WTC11 (cell line): ENCODE data around the gene SCIMP. TPM values are rescaled to one million over a fixed set of nuclear protein-coding genes. Genes with fewer than 3 reads are reported as not detected.
"Not testable (repeated sequence)": the region's sequence is repeated elsewhere in the genome, so short reads cannot be mapped to it uniquely, and the experiment has no call there.

Experiments used
- ATAC-seq: fragments of 200-7000 bp; cut with Tn5 transposase; 2 replicates; pipeline ENCODE4 v1.10.0; 2021; ENCODE audit warnings: mild to moderate bottlenecking, moderate library complexity
- CTCF ChIA-PET: fragments of 300-600 bp; sonication (Branson Sonifier 250); formaldehyde crosslinking; loops from one replicate; lab custom pipeline; 2021; ENCODE audit warnings: antibody characterized with exemption; lab: Charles Lee
- POLR2A ChIA-PET: fragments of 350-600 bp; sonication (Branson Sonifier 250); formaldehyde crosslinking; loops from one replicate; lab custom pipeline; 2021; ENCODE audit warnings: antibody characterized with exemption; lab: Charles Lee
- DNase-seq: peaks from one replicate; pipeline ENCODE4 v3.0.0; 2021; ENCODE audit warnings: low spot score
- H3K27ac Mint-ChIP-seq: 2 replicates; pipeline ENCODE4 v1.8.0; 2021; ENCODE audit warnings: mixed read lengths
- H3K27me3 Mint-ChIP-seq: 2 replicates; pipeline ENCODE4 v1.8.0; 2021; ENCODE audit warnings: low read depth, mild to moderate bottlenecking, moderate library complexity, mixed read lengths
- H3K36me3 Mint-ChIP-seq: 2 replicates; pipeline ENCODE4 v1.8.0; 2021; ENCODE audit warnings: mixed read lengths
- H3K4me1 Mint-ChIP-seq: 2 replicates; pipeline ENCODE4 v1.8.0; 2022; ENCODE audit warnings: mixed read lengths
- H3K4me3 Mint-ChIP-seq: 2 replicates; pipeline ENCODE4 v1.8.0; 2021; ENCODE audit warnings: mild to moderate bottlenecking, moderate library complexity, mixed read lengths
- H3K9me3 Mint-ChIP-seq: 2 replicates; pipeline ENCODE4 v1.8.0; 2021; ENCODE audit warnings: mixed read lengths
- IRF2 ChIP-seq: sonication (generic); formaldehyde crosslinking; IDR thresholded peaks from 2 replicates; pipeline ENCODE4 v1.8.0; 2022; ENCODE audit warnings: low read depth, missing genetic modification reagents, borderline replicate concordance
- RORB ChIP-seq: fragments of 250-450 bp; sonication (Bioruptor Pico); IDR thresholded peaks from 2 replicates; pipeline ENCODE4 v1.9.0; 2021; ENCODE audit warnings: mild to moderate bottlenecking
- TCF7 ChIP-seq: sonication (generic); formaldehyde crosslinking; IDR thresholded peaks from 2 replicates; pipeline ENCODE4 v1.8.0; 2022; ENCODE audit warnings: mild to moderate bottlenecking, low read depth, missing genetic modification reagents, moderate library complexity
- TEAD1 ChIP-seq: sonication (generic); formaldehyde crosslinking; IDR thresholded peaks from 2 replicates; pipeline ENCODE4 v1.8.0; 2022; ENCODE audit warnings: mild to moderate bottlenecking, missing genetic modification reagents
- ZNF263 ChIP-seq: sonication (generic); formaldehyde crosslinking; IDR thresholded peaks from 2 replicates; pipeline ENCODE4 v1.8.1; 2022; ENCODE audit warnings: low read depth, mild to moderate bottlenecking, moderate library complexity, missing genetic modification reagents
- total RNA-seq: library from RNA; stranded (reverse); gene quantifications from 3 replicates; pipeline ENCODE4 v1.2.3, GENCODE V29; 2021
- TF ChIP-seq, protein P1 (sequence below): sonication (generic); formaldehyde crosslinking; IDR thresholded peaks from 2 replicates; pipeline ENCODE4 v1.8.1; 2022; ENCODE audit warnings: mild to moderate bottlenecking, missing genetic modification reagents, moderate library complexity, borderline replicate concordance
- TF ChIP-seq, protein P2 (sequence below): fragments of 250-450 bp; sonication (Bioruptor Pico); IDR thresholded peaks from 2 replicates; pipeline ENCODE4 v1.9.0; 2021; ENCODE audit warnings: mild to moderate bottlenecking, borderline replicate concordance
- TF ChIP-seq, protein P3 (sequence below): sonication (generic); formaldehyde crosslinking; IDR thresholded peaks from 2 replicates; pipeline ENCODE4 v1.8.0; 2023; ENCODE audit warnings: missing genetic modification reagents

Gene SCIMP
- total RNA-seq, 1 experiment from 2014 or later = not detected

DNA sequence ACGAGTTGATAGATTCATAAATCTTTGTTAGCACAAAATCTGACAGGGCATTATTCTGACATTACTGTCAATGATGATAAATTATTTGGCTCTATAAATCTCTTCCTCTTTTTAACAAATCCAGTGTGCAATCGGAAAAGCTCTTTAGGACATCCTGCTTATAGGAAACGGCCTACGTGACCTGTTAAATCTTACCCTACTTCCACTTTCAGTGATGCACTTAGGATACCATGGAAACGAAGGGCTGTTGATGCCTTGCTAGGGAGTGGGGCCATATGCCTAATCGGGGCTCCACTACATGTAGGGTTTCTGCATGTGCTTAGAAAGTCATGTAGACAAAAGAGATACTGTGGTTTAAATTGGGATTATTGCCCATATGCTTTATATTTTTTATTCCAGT is 70.2 kb downstream of the SCIMP start (continued):
- TF ChIP-seq, protein P1, sequence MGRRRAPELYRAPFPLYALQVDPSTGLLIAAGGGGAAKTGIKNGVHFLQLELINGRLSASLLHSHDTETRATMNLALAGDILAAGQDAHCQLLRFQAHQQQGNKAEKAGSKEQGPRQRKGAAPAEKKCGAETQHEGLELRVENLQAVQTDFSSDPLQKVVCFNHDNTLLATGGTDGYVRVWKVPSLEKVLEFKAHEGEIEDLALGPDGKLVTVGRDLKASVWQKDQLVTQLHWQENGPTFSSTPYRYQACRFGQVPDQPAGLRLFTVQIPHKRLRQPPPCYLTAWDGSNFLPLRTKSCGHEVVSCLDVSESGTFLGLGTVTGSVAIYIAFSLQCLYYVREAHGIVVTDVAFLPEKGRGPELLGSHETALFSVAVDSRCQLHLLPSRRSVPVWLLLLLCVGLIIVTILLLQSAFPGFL = no peak
- TF ChIP-seq, protein P2, sequence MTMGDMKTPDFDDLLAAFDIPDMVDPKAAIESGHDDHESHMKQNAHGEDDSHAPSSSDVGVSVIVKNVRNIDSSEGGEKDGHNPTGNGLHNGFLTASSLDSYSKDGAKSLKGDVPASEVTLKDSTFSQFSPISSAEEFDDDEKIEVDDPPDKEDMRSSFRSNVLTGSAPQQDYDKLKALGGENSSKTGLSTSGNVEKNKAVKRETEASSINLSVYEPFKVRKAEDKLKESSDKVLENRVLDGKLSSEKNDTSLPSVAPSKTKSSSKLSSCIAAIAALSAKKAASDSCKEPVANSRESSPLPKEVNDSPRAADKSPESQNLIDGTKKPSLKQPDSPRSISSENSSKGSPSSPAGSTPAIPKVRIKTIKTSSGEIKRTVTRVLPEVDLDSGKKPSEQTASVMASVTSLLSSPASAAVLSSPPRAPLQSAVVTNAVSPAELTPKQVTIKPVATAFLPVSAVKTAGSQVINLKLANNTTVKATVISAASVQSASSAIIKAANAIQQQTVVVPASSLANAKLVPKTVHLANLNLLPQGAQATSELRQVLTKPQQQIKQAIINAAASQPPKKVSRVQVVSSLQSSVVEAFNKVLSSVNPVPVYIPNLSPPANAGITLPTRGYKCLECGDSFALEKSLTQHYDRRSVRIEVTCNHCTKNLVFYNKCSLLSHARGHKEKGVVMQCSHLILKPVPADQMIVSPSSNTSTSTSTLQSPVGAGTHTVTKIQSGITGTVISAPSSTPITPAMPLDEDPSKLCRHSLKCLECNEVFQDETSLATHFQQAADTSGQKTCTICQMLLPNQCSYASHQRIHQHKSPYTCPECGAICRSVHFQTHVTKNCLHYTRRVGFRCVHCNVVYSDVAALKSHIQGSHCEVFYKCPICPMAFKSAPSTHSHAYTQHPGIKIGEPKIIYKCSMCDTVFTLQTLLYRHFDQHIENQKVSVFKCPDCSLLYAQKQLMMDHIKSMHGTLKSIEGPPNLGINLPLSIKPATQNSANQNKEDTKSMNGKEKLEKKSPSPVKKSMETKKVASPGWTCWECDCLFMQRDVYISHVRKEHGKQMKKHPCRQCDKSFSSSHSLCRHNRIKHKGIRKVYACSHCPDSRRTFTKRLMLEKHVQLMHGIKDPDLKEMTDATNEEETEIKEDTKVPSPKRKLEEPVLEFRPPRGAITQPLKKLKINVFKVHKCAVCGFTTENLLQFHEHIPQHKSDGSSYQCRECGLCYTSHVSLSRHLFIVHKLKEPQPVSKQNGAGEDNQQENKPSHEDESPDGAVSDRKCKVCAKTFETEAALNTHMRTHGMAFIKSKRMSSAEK (CRISPR knock-in tag) = no peak
- TF ChIP-seq, protein P3, sequence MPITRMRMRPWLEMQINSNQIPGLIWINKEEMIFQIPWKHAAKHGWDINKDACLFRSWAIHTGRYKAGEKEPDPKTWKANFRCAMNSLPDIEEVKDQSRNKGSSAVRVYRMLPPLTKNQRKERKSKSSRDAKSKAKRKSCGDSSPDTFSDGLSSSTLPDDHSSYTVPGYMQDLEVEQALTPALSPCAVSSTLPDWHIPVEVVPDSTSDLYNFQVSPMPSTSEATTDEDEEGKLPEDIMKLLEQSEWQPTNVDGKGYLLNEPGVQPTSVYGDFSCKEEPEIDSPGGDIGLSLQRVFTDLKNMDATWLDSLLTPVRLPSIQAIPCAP (CRISPR knock-in tag) = no peak
- TF ChIP-seq IRF2 (no peak), ZNF263 (CRISPR knock-in tag) (no peak), TEAD1 (CRISPR knock-in tag) (no peak), RORB (CRISPR knock-in tag) (no peak), TCF7 (no peak)
- TF ChIP-seq, all 79 proteins: peak for 0

DNA sequence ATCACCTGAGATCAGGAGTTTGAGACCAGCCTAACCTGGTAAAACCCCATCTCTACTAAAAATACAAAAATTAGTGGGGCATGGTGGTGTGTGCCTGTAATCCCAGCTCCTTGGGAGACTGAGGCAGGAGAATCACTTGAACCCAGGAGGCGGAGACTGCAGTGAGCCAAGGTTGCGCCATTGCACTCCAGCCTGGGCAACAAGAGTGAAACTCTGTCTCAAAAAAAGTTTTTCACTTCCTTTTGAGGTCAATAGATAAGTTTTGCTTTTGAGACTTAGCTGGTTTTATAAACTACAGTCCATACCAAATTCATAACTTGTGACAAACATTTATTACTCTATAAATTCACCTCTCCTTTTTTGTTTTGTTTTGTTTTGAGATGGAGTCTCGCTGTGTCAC is 72.9 kb downstream of the SCIMP start:
- POLR2A ChIA-PET, H3K36me3 Mint-ChIP-seq, ATAC-seq, H3K27ac Mint-ChIP-seq, DNase-seq, H3K9me3 Mint-ChIP-seq, H3K4me3 Mint-ChIP-seq, CTCF ChIA-PET: not testable (repeated sequence)
- H3K4me1 Mint-ChIP-seq = peaks cover 11% of the 10 kb centered on the region
- H3K27me3 Mint-ChIP-seq = peaks cover 24% of the 10 kb centered on the region

DNA sequence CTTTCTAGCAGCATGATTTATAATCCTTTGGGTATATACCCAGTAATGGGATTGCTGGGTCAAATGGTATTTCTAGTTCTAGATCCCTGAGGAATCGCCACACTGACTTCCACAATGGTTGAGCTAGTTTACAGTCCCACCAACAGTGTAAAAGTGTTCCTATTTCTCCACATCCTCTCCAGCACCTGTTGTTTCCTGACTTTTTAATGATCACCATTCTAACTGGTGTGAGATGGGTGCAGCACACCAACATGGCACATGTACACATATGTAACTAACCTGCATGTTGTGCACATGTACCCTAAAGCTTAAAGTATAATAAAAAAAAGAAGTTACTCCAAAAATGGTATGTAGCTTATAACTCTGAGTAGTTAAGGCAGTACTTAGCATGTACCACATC is 74.0 kb downstream of the SCIMP start:
- CTCF ChIA-PET, H3K27ac Mint-ChIP-seq, POLR2A ChIA-PET, ATAC-seq, H3K9me3 Mint-ChIP-seq, H3K4me3 Mint-ChIP-seq, H3K36me3 Mint-ChIP-seq, DNase-seq: not testable (repeated sequence)
- Mint-ChIP-seq H3K27me3 (peaks cover 24% of the 10 kb centered on the region), H3K4me1 (peaks cover 11% of the 10 kb centered on the region)

Other genes starting within 250 kb of the SCIMP start
- gene CAMTA2, start 247.2 kb downstream of the SCIMP start, total RNA-seq = 9.2 to 14.2 TPM (median 12.3 TPM) in 3 replicates
- 0.61 to 1.1 TPM (median 1.1 TPM) in 3 replicates for gene INCA1, start 237.3 kb downstream of the SCIMP start, total RNA-seq
- 112 to 130 TPM (median 115 TPM) in 3 replicates for gene KIF1C, start 236.9 kb downstream of the SCIMP start, total RNA-seq
- gene SLC52A1, start 199.4 kb downstream of the SCIMP start, total RNA-seq = 0.78 to 1.1 TPM (median 0.99 TPM) in 3 replicates
- gene ZFP3, start 156.4 kb downstream of the SCIMP start, total RNA-seq = 0.39 to 0.71 TPM (median 0.66 TPM) in 3 replicates
- gene ZNF232, start 123.0 kb downstream of the SCIMP start, total RNA-seq = 19.2 to 23.1 TPM (median 21.7 TPM) in 3 replicates
- 0.20 to 0.25 TPM (median 0.23 TPM) in 3 replicates for gene USP6, start 118.8 kb downstream of the SCIMP start, total RNA-seq
- gene ZNF594, start 43.0 kb downstream of the SCIMP start, total RNA-seq = 9.5 to 11.6 TPM (median 10.1 TPM) in 3 replicates
- 37.7 to 42.0 TPM (median 40.9 TPM) in 3 replicates for gene RABEP1, start 47.4 kb upstream of the SCIMP start, total RNA-seq
- gene NUP88, start 184.8 kb upstream of the SCIMP start, total RNA-seq = 63.0 to 87.7 TPM (median 65.4 TPM) in 3 replicates
- gene RPAIN, start 185.3 kb upstream of the SCIMP start, total RNA-seq = 67.8 to 69.9 TPM (median 68.4 TPM) in 3 replicates
- 377 to 429 TPM (median 382 TPM) in 3 replicates for gene C1QBP, start 204.3 kb upstream of the SCIMP start, total RNA-seq
- 46.1 to 56.3 TPM (median 47.9 TPM) in 3 replicates for gene DHX33, start 234.1 kb upstream of the SCIMP start, total RNA-seq